Measurements from ENCODE around the gene DPM3. TPM values are rescaled to one million over a fixed set of nuclear protein-coding genes. Genes with fewer than 3 reads are reported as not detected.

Gene DPM3
- total RNA-seq, 6 experiments from 2014 or later, result 50.4 to 106 (median 60.4) TPM

DNA sequence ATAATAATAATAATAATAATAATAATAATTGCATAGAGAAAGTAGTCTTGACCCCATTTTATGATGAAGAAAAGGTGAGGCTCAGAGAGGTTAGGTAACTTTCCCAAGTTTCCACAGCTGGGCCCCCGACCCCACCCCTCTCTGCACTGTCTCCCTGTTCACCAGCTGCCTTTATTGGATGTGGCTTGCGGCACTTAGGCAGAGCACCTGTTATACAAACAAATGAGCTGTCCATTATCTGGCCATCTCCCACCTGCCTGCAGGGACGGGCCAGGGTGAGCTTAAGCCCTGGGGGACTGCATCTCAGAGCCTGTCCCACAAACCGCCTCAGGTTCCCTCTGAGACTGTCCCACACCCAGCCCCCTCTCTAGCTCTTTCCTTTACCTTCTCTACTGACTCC is 22.7 kb downstream of the DPM3 start:
- TF ChIP-seq, protein P1, sequence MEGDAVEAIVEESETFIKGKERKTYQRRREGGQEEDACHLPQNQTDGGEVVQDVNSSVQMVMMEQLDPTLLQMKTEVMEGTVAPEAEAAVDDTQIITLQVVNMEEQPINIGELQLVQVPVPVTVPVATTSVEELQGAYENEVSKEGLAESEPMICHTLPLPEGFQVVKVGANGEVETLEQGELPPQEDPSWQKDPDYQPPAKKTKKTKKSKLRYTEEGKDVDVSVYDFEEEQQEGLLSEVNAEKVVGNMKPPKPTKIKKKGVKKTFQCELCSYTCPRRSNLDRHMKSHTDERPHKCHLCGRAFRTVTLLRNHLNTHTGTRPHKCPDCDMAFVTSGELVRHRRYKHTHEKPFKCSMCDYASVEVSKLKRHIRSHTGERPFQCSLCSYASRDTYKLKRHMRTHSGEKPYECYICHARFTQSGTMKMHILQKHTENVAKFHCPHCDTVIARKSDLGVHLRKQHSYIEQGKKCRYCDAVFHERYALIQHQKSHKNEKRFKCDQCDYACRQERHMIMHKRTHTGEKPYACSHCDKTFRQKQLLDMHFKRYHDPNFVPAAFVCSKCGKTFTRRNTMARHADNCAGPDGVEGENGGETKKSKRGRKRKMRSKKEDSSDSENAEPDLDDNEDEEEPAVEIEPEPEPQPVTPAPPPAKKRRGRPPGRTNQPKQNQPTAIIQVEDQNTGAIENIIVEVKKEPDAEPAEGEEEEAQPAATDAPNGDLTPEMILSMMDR (IDR thresholded peaks at IDR 0.05), result no peak

DNA sequence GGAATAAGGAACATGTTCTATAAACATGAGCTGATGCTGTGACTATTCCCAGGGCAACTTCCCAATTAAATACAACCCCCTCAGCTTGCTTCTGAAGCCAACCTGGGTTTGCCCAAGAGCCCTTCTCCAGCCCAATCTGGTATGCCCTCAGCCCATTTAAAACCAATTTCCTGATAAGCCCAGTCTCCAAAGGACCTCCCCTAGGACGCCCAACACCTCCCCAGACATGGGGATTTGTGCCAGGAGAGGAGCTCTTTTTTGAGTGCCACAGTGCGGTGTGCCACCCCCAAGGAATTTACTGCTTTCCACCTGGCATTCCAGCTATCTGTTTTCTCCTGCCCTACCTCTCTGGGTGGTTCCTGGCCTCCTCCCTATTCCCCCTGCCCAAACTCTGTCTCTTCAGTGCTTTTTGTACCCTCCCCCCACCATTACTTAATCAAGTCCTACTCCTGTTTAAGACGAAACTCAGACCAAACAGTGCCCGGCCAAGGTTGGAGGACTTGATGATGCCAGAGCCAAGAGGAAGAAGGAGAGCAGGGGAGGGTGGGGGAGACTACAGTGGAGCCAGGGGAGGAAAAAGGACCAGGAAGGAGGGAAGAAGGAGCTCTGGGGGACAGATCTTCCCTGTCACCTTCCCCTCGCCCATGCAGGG is 24.1 kb downstream of the DPM3 start:
- Histone ChIP-seq H3K36me3 (no peaks in the 10 kb centered on the region), H3K4me1 (no peaks in the 10 kb centered on the region), H3K9me3 (no peaks in the 10 kb centered on the region), H3K27me3 (no peaks in the 10 kb centered on the region), H3K27ac (no peak overlapping the region), H3K4me3 (no peak overlapping the region)
- 80% methylated on average over 3 of the region's 5 CpGs for WGBS (ENCODE audit: insufficient coverage, low coverage, low lambda C conversion rate, missing lambda C conversion rate)
- intact Hi-C loops (cut with DNase I), result no loop called here
- peak in 1 of 3 donors; percentile 35 for DNase-seq
- peak in 1 of 4 donors; percentile 13 for ATAC-seq
- TF ChIP-seq, protein P1 (IDR thresholded peaks at IDR 0.05), result no peak
- no peak for TF ChIP-seq POLR2A (IDR thresholded peaks at IDR 0.05)

More for the DNA sequence above, 22.7 kb downstream of the DPM3 start:
- ATAC-seq, result no peak
- Histone ChIP-seq H3K4me3 (no peak overlapping the region), H3K27me3 (no peaks in the 10 kb centered on the region), H3K27ac (no peak overlapping the region), H3K36me3 (no peaks in the 10 kb centered on the region), H3K9me3 (no peaks in the 10 kb centered on the region), H3K4me1 (no peaks in the 10 kb centered on the region)
- intact Hi-C loops (cut with DNase I), result no loop called here
- DNase-seq, result peak in 1 of 3 donors; percentile 11
- 66% methylated on average over 3 of the region's 4 CpGs for WGBS (ENCODE audit: insufficient coverage, low coverage, low lambda C conversion rate, missing lambda C conversion rate)

DNA sequence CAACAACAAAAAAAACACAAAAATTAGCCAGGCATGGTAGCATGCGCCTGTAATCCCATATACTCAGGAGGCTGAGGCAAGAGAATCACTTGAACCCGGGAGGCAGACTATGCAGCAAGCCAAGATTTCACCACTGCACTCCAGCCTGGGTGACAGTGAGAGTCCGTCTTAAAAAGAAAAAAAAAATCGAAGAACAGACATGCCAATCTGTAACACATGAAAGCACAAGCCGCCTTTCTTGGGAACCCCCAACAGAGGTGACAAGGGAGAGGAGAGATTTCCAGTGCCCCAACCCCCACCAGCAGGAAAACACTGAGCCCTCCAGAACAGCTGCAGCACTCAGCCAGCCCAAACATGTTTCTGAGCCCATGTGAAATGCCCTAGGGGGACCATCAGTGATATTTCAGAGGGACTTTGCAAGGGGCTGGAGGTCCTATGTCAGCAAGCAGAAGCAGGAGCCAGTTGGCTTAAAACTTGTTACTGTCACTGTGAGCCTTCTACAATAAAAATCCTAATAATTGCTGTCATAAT is 26.8 kb downstream of the DPM3 start:
- H3K27ac ChIP-seq, result no peak overlapping the region
- TF ChIP-seq, protein P1 (IDR thresholded peaks at IDR 0.05), result no peak
- TF ChIP-seq POLR2A (IDR thresholded peaks at IDR 0.05), result no peak
- no peak for DNase-seq
- H3K9me3 ChIP-seq, result no peaks in the 10 kb centered on the region
- no peak for ATAC-seq
- no peak overlapping the region for H3K4me3 ChIP-seq
- 60% methylated on average over 3 of the region's 5 CpGs for WGBS (ENCODE audit: insufficient coverage, low coverage, low lambda C conversion rate, missing lambda C conversion rate)
- H3K4me1 ChIP-seq, result no peaks in the 10 kb centered on the region
- no peaks in the 10 kb centered on the region for H3K36me3 ChIP-seq
- intact Hi-C loops (cut with DNase I), result no loop called here
- no peaks in the 10 kb centered on the region for H3K27me3 ChIP-seq

DNA sequence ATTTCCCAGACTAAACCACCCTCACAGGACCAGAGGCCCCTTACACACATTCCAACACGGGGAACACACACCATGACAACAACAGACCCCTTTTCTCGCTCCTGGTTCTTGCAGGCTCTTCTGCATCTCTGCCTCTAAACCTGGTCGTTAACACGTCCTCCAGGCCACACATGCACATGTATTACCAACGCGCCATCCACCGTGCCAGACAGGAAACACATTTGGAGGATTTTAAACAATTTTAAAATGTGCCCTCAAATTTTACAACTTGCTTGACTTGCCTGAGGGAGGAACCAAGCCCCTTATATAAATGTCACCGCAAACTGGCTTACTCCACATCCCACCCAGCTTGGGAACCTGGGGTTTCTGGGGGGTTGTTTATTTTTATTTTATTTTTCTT is 29.5 kb downstream of the DPM3 start:
- intact Hi-C loops (cut with DNase I), result no loop called here
- no peak for TF ChIP-seq POLR2A (IDR thresholded peaks at IDR 0.05)
- TF ChIP-seq, protein P1 (IDR thresholded peaks at IDR 0.05), result no peak
- no peak for ATAC-seq
- WGBS (ENCODE audit: insufficient coverage, low coverage, low lambda C conversion rate, missing lambda C conversion rate), result 66% methylated on average over 8 of the region's 8 CpGs
- Histone ChIP-seq H3K4me3 (no peak overlapping the region), H3K4me1 (peaks cover 0 to 22% (median 7%) of the 10 kb centered on the region in 4 donors), H3K36me3 (no peaks in the 10 kb centered on the region), H3K9me3 (no peaks in the 10 kb centered on the region), H3K27me3 (no peaks in the 10 kb centered on the region), H3K27ac (no peak overlapping the region)
- DNase-seq, result no peak

Data from right lobe of liver (tissue), 6 donors.